ENCODE data around the gene SLC38A7. TPM values are rescaled to one million over a fixed set of nuclear protein-coding genes. Genes with fewer than 3 reads are reported as not detected.

The SLC38A7 gene
- total RNA-seq, 1 experiment from 2014 or later, result 7.3 TPM

- intact Hi-C loops (cut with micrococcal nuclease), result no loop called here
- no peak for TF ChIP-seq EZH2 (IDR thresholded peaks at IDR 0.05; ENCODE audit: low read length, unreplicated experiment)
- no peak for TF ChIP-seq EZH2phosphoT487 (IDR thresholded peaks at IDR 0.05; ENCODE audit: borderline replicate concordance, low read length)
- no peak for TF ChIP-seq CTCF (conservative IDR thresholded peaks at IDR 0.05; ENCODE audit: low read depth, low read length)
- Histone ChIP-seq H3K27me3 (ENCODE audit: low read length) (no peaks in the 10 kb centered on the region), H3K4me2 (ENCODE audit: low read length) (no peak overlapping the region), H4K20me1 (ENCODE audit: low read length) (no peaks in the 10 kb centered on the region), H3F3A (ENCODE audit: low read length, unreplicated experiment) (no peaks in the 10 kb centered on the region), H3K9me2 (replicated peaks; ENCODE audit: low read length) (no peaks in the 10 kb centered on the region), H3K9me3 (ENCODE audit: low read length) (no peaks in the 10 kb centered on the region), H3K4me3 (ENCODE audit: low read length) (no peak overlapping the region), H3K9ac (ENCODE audit: low read length) (no peak overlapping the region), H2AFZ (ENCODE audit: low read length) (no peak overlapping the region), H3K36me3 (ENCODE audit: low read depth, low read length) (peaks cover 27% of the 10 kb centered on the region), H3K27ac (ENCODE audit: low read length) (no peak overlapping the region), H3K4me1 (ENCODE audit: insufficient read depth, low read length) (no peaks in the 10 kb centered on the region), H3K79me2 (ENCODE audit: low read length) (no peaks in the 10 kb centered on the region)
- no TSS peak for BruUV-seq (replicated peaks)
- POLR2A ChIA-PET (ENCODE audit: unreplicated experiment), result no interaction called here
- no peak for DNase-seq
- no peak for ATAC-seq
- CTCF ChIA-PET, result no interaction called here
Measured at GRCh38 chr16:58717994-58718393, 33.4 kb upstream of the SLC38A7 start.

DNA sequence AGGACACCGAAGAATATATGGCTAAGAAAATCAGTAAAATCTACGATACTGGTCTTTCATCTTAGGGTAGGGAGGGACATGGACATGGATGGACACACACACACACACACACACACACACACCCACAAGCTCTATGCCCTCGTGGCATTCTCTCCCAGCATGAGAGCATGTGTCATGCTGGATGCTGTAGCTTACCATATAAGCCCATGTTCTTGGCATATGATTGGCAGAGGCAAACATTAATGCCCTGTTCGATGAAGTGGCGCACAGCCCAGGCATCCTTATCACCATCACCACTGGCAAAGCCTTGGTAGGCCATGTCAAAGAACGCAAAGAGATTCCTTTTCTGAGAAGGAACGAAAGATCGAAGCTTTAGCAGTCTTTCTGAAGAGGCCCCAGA, 31.9 kb upstream of the SLC38A7 start:
- Histone ChIP-seq H3K4me3 (ENCODE audit: low read length) (no peak overlapping the region), H3K9me3 (ENCODE audit: low read length) (no peaks in the 10 kb centered on the region), H3K36me3 (ENCODE audit: low read depth, low read length) (peaks cover 23% of the 10 kb centered on the region), H3F3A (ENCODE audit: low read length, unreplicated experiment) (no peaks in the 10 kb centered on the region), H2AFZ (ENCODE audit: low read length) (no peak overlapping the region), H3K4me2 (ENCODE audit: low read length) (no peak overlapping the region), H4K20me1 (ENCODE audit: low read length) (no peaks in the 10 kb centered on the region), H3K79me2 (ENCODE audit: low read length) (no peaks in the 10 kb centered on the region), H3K27me3 (ENCODE audit: low read length) (no peaks in the 10 kb centered on the region), H3K9me2 (replicated peaks; ENCODE audit: low read length) (no peaks in the 10 kb centered on the region), H3K4me1 (ENCODE audit: insufficient read depth, low read length) (no peaks in the 10 kb centered on the region), H3K9ac (ENCODE audit: low read length) (no peak overlapping the region), H3K27ac (ENCODE audit: low read length) (no peak overlapping the region)
- ATAC-seq (no peak), DNase-seq (no peak)
- CTCF ChIA-PET, result no interaction called here
- BruUV-seq (replicated peaks), result no TSS peak
- TF ChIP-seq EZH2phosphoT487 (IDR thresholded peaks at IDR 0.05; ENCODE audit: borderline replicate concordance, low read length), result no peak
- no peak for TF ChIP-seq EZH2 (IDR thresholded peaks at IDR 0.05; ENCODE audit: low read length, unreplicated experiment)
- POLR2A ChIA-PET (ENCODE audit: unreplicated experiment), result no interaction called here
- intact Hi-C loops (cut with micrococcal nuclease), result no loop called here

- Histone ChIP-seq H3K27me3 (ENCODE audit: low read length) (no peaks in the 10 kb centered on the region), H3K79me2 (ENCODE audit: low read length) (no peaks in the 10 kb centered on the region), H3K4me2 (ENCODE audit: low read length) (no peak overlapping the region), H4K20me1 (ENCODE audit: low read length) (no peaks in the 10 kb centered on the region), H2AFZ (ENCODE audit: low read length) (no peak overlapping the region), H3K9me3 (ENCODE audit: low read length) (no peaks in the 10 kb centered on the region), H3K36me3 (ENCODE audit: low read depth, low read length) (peaks cover 14% of the 10 kb centered on the region), H3K4me1 (ENCODE audit: insufficient read depth, low read length) (no peaks in the 10 kb centered on the region), H3K9me2 (replicated peaks; ENCODE audit: low read length) (no peaks in the 10 kb centered on the region), H3K4me3 (ENCODE audit: low read length) (no peak overlapping the region), H3K27ac (ENCODE audit: low read length) (no peak overlapping the region), H3K9ac (ENCODE audit: low read length) (no peak overlapping the region), H3F3A (ENCODE audit: low read length, unreplicated experiment) (no peaks in the 10 kb centered on the region)
- no peak for ATAC-seq
- BruUV-seq (replicated peaks), result no TSS peak
- intact Hi-C loops (cut with micrococcal nuclease), result no loop called here
- ChIA-PET CTCF (no interaction called here), POLR2A (ENCODE audit: unreplicated experiment) (no interaction called here)
- DNase-seq, result no peak
- no peak for TF ChIP-seq EZH2phosphoT487 (IDR thresholded peaks at IDR 0.05; ENCODE audit: borderline replicate concordance, low read length)
- TF ChIP-seq CTCF (conservative IDR thresholded peaks at IDR 0.05; ENCODE audit: low read depth, low read length), result no peak
- TF ChIP-seq EZH2 (IDR thresholded peaks at IDR 0.05; ENCODE audit: low read length, unreplicated experiment), result no peak
Measured at GRCh38 chr16:58713742-58714141, 29.2 kb upstream of the SLC38A7 start.
